Subcutaneous adipose tissue (tissue), 4 donors: Measurements from ENCODE around the gene NFIB. TPM values are rescaled to one million over a fixed set of nuclear protein-coding genes. Genes with fewer than 3 reads are reported as not detected.

ENCODE experiments used
- CTCF ChIP-seq: fragments of 450-650 bp; IDR thresholded peaks from one replicate; pipeline ENCODE4 v1.5.1; 2016; ENCODE audit warnings: low read depth, mild to moderate bottlenecking, control low read depth, antibody characterized with exemption, moderate library complexity
- total RNA-seq, 4 donors: library from RNA; depleted of rRNA; stranded (reverse); fragments of >200 nt; gene quantifications; one replicate each; pipeline ENCODE4 v1.1.0, GENCODE V29; 2016

NFIB gene
- total RNA-seq, 4 donors from 2014 or later, result 79.2 to 215 (median 126) TPM

- no peak for TF ChIP-seq CTCF
Measured at GRCh38 chr9:14322211-14323082, 8.5 kb upstream of the NFIB start.

- TF ChIP-seq CTCF, result no peak
Measured at GRCh38 chr9:14321517-14322130, 7.7 kb upstream of the NFIB start.

- no peak for TF ChIP-seq CTCF
Measured at GRCh38 chr9:14320271-14321181, 6.6 kb upstream of the NFIB start.

GRCh38 chr9:14318934-14319580 is 5.1 kb upstream of the NFIB start:
- no peak for TF ChIP-seq CTCF

- TF ChIP-seq CTCF, result no peak
Measured at GRCh38 chr9:14318361-14318760, 4.4 kb upstream of the NFIB start.

- no peak for TF ChIP-seq CTCF
Measured at GRCh38 chr9:14317667-14318320, 3.9 kb upstream of the NFIB start.
